Inflammatory macrophage (primary cell): ENCODE data around the gene GSE1.
A peak's percentile ranks its signal among the peaks of the same experiment; 100 is the strongest.

Experiments used
- DNase-seq, 2 donors: peaks; one replicate each; pipeline ENCODE4 v3.0.0-alpha.2; 2020 to 2022

GSE1 gene

DNA sequence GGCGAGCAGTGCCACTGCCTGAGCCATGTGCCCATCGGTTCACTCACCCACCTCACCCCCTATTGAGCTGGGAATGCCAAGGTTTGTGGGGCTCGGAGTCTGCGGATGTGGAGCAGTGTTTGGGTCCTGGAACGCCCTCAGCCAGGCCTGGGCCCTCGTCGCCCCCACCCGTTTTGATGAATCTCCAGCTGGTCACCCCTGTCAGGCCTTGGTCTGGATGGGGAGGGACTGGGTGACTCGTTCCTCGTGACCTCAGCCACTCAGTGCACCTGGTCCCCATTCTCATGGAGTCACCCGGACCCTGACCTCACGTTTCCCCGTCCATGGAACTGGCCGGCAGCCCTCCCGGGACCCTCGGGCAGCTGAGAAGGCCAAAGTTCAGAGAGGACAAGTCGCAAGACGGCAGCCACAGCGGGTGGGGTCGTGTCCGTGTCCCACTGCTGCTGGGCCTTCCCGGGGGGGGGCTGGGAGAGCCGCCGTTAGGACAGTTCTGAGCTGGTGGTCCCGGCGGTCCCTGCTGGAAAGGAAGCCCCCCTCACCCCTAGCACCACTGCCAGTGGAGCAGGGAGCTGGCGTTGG is 23.2 kb downstream of the GSE1 start:
- DNase-seq, result no peak

GRCh38 chr16:85637061-85637807 is 24.1 kb downstream of the GSE1 start:
- DNase-seq, result no peak

GRCh38 chr16:85637808-85638647 is 24.9 kb downstream of the GSE1 start:
- DNase-seq, result no peak

- DNase-seq, result no peak
These were observed 25.7 kb downstream of the GSE1 start for GRCh38 chr16:85638695-85639409.

- no peak for DNase-seq
These were observed 26.6 kb downstream of the GSE1 start for GRCh38 chr16:85639529-85640253.

DNA sequence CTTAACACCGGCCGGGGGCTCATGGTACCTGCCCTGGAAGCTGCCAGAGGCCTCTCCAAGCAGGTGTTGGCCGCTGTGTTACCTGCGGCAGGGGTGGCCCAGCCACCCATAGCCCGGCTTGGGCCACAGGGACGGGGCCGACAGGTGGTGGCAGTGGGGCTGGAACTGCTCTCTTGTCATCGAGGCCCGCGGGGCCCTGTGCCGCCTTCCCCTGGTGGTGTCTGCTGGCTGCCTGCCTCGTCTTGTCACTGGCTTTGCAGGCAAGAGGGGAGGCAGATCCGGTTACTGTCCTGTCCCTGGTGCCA is 27.1 kb downstream of the GSE1 start:
- DNase-seq, result no peak

DNA sequence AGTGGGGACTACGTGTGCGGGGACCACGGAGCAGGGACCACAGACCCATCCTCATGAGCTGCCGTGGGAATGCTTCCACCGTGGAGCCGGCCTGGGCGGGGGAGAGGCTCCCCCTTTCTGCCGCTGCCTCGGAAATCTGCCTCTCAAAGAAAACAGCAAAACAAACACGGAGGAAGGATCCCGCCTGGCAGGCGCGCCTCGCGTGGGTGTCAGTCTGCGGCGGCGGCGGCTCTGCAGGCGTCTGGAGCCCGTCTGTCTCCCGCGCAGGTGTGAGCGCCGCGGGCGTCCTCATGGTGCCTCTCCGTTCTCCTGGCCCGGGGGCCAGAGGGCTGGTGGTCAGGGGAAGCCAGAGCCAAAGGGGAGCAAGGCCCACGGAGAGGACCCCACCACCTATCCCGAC is 27.5 kb downstream of the GSE1 start:
- no peak for DNase-seq

DNA sequence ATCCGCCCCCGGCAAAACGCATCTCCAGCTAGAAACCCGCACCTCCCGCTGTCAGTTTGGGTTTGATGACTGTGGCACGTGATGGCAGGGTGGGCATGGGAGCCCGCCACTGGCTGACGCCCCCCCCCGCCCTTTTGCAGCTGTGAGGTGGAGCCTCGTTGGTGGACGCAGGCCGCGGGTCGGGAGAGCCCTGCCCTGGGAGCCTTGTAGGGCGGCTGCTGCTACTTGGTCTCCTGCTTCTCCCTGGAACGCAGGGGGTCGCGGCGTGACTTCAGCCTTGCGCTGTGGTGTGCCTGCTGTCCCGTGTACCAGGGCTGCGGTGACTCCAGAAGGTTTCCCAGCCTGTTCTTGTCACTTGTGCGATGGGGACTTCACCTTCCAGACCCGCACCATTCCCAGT is 28.2 kb downstream of the GSE1 start:
- DNase-seq, result no peak

DNA sequence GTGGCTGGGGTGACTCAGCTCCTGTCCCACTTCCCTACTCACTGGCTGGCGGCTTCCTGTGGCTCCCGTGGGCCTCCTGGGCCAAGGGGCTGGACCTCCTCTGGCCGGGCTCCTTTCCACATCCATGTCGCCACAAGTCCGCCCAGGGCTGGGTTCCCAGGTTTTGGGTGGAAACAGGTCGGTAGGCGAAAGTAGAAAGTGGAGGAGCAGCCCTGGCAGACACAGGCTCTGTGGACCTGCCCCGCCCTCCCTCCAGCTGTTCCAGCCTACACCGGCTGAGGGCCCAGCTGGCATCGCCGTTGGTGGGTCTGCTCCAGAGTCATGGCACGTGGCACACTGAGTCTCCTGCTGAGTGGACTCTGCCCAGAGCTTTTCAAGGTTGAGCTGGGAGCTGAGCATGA is 28.7 kb downstream of the GSE1 start:
- DNase-seq, result peak; percentile 16 to 39

DNA sequence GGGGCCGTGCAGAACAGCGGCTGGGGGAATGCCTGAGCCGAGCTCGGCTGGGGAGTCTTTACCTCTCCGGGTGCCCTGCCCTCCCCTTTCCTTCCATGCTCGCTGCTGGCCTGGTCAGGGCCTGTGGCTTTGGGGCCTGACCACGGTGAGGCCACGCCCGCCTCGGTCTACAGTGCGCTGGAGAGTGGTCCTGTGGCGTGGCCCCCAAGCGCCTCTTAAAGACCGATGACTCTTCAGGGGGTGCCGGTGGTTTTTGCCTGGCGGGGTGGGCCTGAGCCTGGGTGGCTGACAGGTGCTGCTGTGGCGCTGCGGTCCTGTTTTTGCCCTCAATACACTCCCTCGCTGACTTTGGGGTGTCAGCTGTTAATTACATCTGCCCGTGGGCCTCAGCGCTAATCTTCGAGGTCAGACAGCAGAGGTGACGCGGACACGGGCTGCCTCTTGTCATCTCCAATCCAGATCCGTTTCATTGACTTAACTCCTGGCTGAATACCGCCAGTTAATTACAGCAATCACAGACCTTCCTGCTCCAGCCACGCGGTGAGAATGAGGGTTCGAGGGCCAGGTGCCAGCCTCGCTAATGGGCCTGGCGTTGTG is 29.7 kb downstream of the GSE1 start:
- DNase-seq, result no peak

DNA sequence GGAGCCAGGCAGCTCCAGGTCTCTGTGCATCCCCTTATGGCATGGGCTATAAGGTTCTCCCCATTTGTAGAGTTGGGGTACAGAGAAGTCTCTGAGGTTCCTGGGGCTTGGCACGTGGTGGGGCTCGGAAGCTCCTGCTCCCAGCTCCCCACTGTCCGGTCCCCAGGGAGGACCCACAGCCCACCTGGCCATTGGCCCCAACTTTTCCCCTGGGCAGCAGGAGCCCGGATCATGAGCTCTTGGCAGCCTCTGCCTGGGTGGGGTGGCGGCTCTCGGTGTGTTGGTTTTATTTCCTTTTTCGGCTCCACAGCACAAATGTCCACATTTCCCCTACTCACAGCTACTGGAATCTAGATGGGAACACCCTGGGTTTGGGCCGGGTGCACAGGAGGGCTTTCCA is 30.5 kb downstream of the GSE1 start:
- DNase-seq, result no peak

- no peak for DNase-seq
These were observed 31.1 kb downstream of the GSE1 start for GRCh38 chr16:85644093-85644712.

- no peak for DNase-seq
These were observed 32.0 kb downstream of the GSE1 start for GRCh38 chr16:85645021-85645589.

DNA sequence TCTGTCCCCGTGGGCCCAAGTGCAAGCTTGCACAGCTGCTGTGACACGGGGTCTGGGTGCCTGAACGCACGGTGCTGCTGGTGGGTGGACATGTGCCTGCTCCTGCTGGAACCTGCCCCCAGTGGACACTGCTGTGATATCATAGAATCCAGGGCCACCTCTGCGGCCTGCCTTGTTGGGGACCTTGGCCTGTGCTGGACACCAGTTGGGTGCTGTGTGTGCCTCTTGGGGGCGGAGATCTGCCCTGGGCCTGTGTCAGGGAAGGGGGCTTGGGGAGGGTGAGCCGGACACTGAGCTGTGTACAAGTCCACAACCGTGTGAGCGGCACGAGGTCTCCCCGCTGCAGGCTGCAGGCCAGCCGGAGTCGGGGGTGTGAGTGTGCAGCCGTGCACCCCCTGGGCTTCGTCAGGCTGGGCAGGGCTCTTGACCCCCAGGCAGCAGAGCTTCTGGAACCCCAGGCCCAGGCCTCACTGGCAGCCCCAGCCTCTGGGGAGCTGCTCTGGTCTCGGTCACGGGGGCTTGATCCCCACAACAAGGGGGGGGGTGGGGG is 33.3 kb downstream of the GSE1 start:
- DNase-seq, result no peak

- no peak for DNase-seq
These were observed 33.9 kb downstream of the GSE1 start for GRCh38 chr16:85646976-85647375.

DNA sequence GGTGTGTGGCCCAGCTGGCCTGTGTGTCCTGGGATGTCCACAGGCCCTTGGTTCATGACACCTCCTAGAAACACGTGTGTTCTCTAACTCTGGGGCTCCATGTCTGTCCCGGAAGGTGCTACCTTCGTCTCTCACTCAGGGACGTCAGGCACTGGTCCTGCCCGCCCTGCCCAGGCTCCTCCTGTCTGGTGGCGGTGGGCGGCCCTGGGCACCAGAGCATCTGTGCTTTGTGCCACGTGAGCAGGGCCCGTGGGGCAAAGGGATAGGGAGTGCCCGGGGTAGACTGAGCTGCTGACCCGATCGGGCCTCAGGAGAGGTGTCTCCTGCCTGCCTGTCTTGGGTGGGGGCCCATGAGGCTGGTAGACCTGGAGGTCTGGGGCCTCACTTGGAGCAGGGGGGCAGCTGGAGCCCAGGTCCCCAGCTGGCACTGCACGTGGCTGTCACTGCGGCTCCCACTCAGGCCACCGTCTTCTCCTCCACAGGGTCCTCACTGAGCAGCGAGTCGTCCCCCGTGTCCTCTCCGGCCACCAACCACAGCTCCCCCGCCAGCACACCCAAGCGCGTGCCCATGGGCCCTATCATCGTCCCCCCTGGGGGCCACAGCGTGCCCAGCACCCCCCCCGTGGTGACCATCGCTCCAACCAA is 35.1 kb downstream of the GSE1 start:
- DNase-seq, result no peak

DNA sequence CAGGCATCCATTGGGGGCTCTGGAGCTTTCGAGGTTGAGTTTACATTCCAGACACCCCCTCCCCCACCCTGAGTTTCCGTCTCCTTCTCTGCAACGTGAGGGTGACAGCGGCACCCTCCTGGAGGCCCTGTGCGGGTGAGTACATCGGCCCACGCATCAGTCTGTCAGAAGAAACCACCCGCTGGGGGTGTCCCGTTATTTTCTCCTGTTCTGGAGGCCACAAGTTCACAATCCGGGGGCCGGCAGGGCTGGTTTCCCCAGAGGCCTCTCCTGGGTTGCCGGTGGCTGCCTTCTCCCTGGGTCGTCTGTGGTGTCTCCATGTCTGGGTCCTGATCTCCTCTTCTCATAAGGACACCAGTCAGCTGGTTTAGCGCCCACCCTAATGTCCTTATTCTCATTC is 35.7 kb downstream of the GSE1 start:
- no peak for DNase-seq

DNA sequence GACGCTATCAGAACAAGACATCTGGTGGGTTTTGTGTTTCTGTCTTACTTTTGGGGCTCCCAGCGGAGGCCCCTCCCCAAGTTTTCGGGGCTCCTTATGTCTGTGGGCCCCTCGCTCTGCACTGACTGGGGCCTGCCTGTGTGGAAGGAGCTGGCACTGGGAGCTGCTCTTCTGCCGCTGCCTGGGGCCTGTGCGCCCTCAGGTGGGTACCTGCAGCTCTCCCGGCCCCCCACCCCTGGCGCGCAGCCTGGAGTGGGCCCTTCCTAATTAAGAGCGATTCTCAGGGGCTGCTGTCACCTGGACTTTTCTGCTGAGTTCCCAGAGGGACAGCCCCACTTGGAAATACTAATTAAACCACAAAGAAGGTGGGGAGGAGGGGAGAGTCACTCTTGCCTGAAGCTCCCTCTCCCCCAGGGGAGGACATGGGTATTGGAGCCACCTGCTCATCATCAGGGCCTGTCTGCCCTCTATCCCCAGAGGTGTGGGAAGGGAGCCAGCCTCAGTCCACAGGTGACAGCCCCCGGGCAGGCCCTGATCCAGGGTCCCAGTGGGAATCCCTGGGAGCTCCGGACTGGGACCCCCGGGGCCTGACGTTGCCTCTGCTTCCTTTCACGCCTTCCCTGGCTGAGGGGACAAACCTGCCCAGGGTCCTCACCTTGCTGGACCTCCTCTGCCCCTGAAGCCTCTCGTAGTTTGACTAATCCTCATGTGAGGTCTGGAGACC is 36.5 kb downstream of the GSE1 start:
- DNase-seq, result no peak

- DNase-seq, result no peak
These were observed 37.2 kb downstream of the GSE1 start for GRCh38 chr16:85650135-85650843.
